CD4-positive, alpha-beta T cell treated with Interleukin-6 for 4 hours (primary cell): ENCODE data around the gene CRABP2.

ENCODE experiments used
- DNase-seq: peaks from one replicate; pipeline ENCODE4 v3.0.0-alpha.2; 2020; ENCODE audit warnings: mixed read lengths

The CRABP2 gene

DNA sequence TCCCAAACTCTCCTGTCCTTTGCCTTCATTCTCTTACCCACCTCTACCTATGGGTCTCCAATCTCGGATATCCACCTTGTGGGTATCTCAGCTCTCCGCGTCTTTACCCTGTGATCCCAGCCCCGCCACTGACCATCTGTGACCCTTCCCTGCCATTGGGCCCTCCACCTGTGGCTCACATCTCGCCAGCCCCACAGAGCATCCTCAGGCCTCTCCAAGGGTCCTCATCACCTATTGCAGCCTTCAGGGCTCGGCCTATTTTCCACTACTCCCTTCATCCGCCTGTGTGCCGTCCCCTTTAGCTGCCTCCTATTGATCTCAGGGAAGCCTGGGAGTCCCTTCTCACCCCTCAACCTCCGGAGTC lies 52.4 kb downstream of the CRABP2 start:
- no peak for DNase-seq

- peak; percentile 23 for DNase-seq
Measured at GRCh38 chr1:156652131-156652991, 53.0 kb downstream of the CRABP2 start.
